HG02798 (cell line): ENCODE measurements around the gene CBX7.

Experiments
- ATAC-seq: cut with Tn5 transposase; IDR thresholded peaks from one replicate; pipeline ENCODE4 v1.9.1; 2021; ENCODE audit warnings: mild to moderate bottlenecking; ENCODE audit not compliant: unreplicated experiment, poor library complexity

The CBX7 gene

GRCh38 chr22:39129081-39129480 lies 23.4 kb downstream of the CBX7 start:
- no peak for ATAC-seq

DNA sequence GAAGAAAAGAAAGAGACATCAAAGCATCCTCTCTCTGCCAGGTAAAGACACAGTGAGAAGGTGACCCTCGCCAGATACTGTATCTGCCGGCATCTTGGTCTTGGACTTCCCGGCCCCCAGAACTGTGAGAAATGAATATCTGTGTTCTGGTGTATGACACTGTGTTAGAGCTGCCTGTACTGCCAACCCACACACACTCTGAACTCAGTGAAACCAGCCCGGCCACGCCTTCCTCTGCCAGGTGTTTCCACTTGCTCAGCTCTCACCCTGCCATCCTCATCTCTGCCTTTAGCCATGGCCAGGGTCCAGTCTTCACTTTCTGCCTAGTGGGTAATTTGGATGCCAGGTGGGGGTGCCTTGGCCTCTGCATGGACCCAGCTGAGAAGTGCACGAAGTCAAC lies 24.0 kb downstream of the CBX7 start:
- ATAC-seq = no peak

- no peak for ATAC-seq
These were observed 26.9 kb downstream of the CBX7 start for GRCh38 chr22:39125622-39126021.

GRCh38 chr22:39123751-39124581 lies 28.5 kb downstream of the CBX7 start:
- ATAC-seq = no peak

DNA sequence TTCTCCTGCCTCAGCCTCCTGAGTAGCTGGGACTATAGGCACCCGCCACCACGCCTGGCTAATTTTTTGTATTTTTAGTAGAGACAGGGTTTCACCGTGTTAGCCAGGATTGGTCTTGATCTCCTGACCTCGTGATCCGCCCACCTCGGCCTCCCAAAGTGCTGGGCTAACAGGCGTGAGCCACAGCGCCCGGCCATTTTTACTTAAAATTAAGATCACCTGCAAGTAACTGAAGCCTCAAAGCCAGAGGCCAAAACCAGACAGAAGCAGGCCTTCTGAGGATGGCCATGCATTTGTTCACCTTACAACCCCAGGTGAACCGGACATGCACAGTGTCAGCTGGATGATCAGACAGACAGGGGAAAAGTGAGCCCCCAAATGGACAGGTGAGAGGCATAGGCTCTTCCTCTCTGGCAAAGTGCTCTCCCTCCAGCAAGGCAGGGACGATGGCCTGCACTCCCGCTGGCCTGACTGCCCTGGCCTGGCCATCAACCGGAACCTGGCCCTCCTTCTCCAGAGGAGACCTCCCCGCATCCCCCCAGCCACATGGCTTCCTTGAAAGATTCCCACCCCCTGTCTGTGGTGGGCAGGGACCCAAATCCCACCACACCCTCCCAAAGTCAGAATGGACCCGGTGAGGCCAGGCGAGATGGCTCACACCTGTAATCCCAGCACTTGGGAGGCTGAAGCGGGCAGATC lies 29.6 kb downstream of the CBX7 start:
- no peak for ATAC-seq

DNA sequence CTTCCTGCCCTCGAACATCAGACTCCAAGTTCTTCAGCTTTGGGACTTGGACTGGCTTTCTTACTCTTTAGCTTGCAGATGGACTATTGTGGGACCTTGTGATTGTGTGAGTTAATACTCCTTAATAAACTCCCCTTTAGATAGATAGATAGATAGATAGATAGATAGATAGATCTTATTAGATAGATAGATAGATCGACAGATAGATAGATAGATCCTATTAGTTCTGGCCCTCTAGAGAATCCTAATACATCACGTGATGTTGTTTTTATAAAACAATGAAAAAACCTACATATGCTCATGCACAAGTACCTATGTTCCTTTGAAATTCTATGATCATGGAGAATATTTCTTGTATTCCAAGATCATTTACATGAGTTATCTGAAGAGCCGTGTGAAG lies 31.5 kb downstream of the CBX7 start:
- ATAC-seq = no peak

DNA sequence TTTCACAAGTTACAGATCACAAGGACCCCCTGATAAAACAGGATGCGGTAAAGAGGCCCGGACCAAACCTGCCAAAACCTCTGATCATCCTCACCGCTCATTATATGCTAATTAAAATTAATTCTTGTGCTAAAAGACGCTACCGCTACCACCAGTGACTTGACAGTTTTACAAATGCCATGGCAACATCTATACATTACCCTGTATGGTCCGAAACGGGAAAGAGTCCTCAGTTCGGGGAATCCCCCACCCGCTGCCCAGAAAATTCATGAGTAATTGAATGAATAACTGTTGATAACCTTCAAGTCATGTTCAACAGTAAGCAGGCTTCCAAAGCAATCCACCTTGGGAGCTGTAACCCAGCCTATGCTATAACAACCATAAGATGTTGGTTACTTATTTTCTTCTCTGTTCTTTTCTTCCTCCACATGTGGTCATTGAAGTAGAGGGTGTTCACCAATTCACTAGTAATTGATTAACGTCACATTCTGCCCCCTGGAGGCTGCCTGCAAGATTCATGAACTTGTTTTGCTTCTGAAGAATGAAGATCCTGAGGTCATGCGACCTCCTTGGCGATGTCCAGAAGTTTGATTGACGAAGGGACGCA lies 34.8 kb downstream of the CBX7 start:
- ATAC-seq = peak; percentile 48

GRCh38 chr22:39115977-39116621 lies 36.4 kb downstream of the CBX7 start:
- no peak for ATAC-seq

- ATAC-seq = no peak
These were observed 36.9 kb downstream of the CBX7 start for GRCh38 chr22:39115570-39115969.

DNA sequence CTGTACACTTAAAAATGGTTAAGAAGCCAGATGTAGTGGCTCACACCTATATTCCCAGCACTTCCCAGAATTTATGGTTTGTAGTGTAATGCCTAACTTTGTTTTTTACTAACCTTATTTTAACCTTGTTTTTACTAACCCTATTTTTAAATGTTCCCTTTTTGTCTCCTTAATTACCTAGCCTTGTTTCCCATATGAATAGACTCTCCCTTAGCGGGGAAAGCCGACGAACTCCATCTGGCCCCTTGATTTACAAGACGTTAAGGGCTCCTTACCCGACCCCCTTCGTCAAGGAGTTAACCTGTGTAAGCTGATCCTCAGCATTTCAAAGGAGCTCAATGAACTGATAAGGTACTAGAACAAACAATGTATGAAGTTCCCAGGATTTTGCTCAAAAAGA lies 38.4 kb downstream of the CBX7 start:
- ATAC-seq = no peak

GRCh38 chr22:39110631-39111561 lies 41.6 kb downstream of the CBX7 start:
- ATAC-seq = no peak

DNA sequence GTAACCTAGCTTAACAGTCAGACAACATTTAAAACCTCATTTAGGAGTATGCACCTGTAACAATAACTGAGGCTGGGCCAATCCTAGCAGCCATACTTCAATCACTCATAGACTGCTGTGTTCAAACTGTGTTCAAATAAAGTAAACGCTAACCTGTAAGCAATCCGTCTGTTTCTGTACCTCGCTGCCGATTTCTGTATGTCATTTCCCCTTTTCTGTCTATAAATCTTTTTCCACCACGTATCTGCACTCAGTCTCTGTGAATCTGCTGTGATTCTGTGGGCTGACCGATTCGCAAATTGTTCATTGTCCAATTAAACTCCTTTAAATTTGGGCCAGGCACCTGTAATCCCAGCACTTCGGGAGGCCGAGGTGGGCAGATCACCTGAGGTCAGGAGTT lies 43.1 kb downstream of the CBX7 start:
- no peak for ATAC-seq

GRCh38 chr22:39108487-39108886 lies 44.0 kb downstream of the CBX7 start:
- ATAC-seq = no peak

- ATAC-seq = no peak
These were observed 46.2 kb downstream of the CBX7 start for GRCh38 chr22:39106326-39106725.

- no peak for ATAC-seq
These were observed 49.0 kb downstream of the CBX7 start for GRCh38 chr22:39103431-39103830.

GRCh38 chr22:39101226-39101625 lies 51.3 kb downstream of the CBX7 start:
- no peak for ATAC-seq

GRCh38 chr22:39098576-39098975 lies 53.9 kb downstream of the CBX7 start:
- no peak for ATAC-seq

- ATAC-seq = no peak
These were observed 54.5 kb downstream of the CBX7 start for GRCh38 chr22:39098026-39098425.

DNA sequence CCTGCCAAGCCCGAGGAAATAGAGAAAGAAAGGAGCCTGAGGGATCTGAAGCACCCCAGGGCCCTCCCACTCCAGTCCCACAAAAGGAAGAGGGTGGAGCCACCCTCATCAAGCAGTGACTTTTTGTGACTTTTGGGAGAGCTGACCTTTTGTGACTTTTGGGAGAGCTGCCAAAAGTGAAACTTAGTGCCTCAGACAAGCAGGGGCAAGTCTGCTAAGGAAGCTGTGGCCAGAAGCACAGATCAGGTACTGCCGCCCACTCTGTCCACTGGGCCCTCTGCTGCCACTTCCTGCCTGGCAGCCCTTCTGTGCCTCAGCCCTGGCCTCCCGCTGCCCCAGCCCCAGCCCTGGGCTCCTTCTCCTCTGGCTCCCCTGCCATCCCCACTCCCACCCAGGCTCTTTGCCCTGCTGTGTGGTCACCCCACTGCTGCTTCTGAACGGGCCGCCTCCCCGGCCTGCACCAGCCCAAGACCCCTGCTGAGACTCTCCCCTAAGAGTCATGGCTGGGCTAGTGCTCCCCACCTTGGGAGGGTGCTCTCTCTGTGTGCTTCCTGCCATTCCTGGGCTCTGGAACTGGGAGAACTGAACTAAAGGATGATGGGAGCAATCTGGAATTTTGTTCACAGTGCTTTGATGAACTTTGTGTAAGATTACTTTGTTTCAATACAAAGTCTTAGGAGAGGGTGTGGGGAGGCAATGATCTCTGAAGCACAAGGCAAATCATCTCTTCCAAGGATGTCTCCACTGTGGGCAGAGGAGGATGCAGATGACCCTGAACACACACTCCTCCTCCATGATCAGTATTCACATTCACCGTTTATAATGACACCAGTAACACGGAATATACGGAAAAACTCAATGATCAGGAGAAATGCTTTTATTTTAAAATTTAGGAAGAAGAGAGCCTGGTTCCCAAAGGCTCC lies 55.1 kb downstream of the CBX7 start, which contains the start of gene APOBEC3H:
TSS of gene APOBEC3H (plus strand) at position 147 of the 923 bp plus-strand sequence. CDS start 3,035 bp downstream, outside the sequence.
- no peak for ATAC-seq
